MM.1S (cell line): ENCODE measurements around the gene PAK1.
"Not testable (repeated sequence)": the region's sequence is repeated elsewhere in the genome, so short reads cannot be mapped to it uniquely, and the experiment has no call there.

ENCODE experiments used
- DNase-seq: peaks from one replicate; pipeline ENCODE4 v3.0.0-alpha.2; 2015
- H2AFZ ChIP-seq: fragments of 300-600 bp; sonication (generic); 2 replicates; pipeline ENCODE4 v1.6.0; 2016; ENCODE audit warnings: antibody characterized with exemption, low read length
- H3F3A ChIP-seq: fragments of 300-600 bp; sonication (generic); 2 replicates; pipeline ENCODE4 v1.6.1; 2016; ENCODE audit warnings: mild to moderate bottlenecking, antibody characterized with exemption, low read length, moderate library complexity, mixed read lengths; ENCODE audit not compliant: insufficient read depth
- H3K27ac ChIP-seq: fragments of 300-600 bp; sonication (generic); 2 replicates; pipeline ENCODE4 v1.5.1; 2016; ENCODE audit warnings: mild to moderate bottlenecking, low read length
- H3K27me3 ChIP-seq: fragments of 300-600 bp; sonication (generic); replicated peaks from 2 replicates; pipeline ENCODE4 v1.6.0; 2016; ENCODE audit warnings: low read length; ENCODE audit not compliant: insufficient read depth
- H3K36me3 ChIP-seq: fragments of 300-600 bp; sonication (generic); replicated peaks from 2 replicates; pipeline ENCODE4 v1.6.1; 2016; ENCODE audit warnings: mild to moderate bottlenecking, low read length, mixed read lengths; ENCODE audit not compliant: insufficient read depth
- H3K4me1 ChIP-seq: fragments of 300-600 bp; sonication (generic); 2 replicates; pipeline ENCODE4 v1.6.1; 2016; ENCODE audit warnings: low read length, mixed read lengths
- H3K4me2 ChIP-seq: fragments of 300-600 bp; sonication (generic); 2 replicates; pipeline ENCODE4 v1.6.0; 2016; ENCODE audit warnings: low read depth, low read length
- H3K4me3 ChIP-seq: fragments of 300-600 bp; sonication (generic); 2 replicates; pipeline ENCODE4 v1.5.1; 2016; ENCODE audit warnings: low read length, mixed read lengths
- H3K79me2 ChIP-seq: fragments of 300-600 bp; sonication (generic); 2 replicates; pipeline ENCODE4 v1.6.1; 2016; ENCODE audit warnings: mixed run types, low read length, mixed read lengths
- H3K9ac ChIP-seq: fragments of 300-600 bp; sonication (generic); 2 replicates; pipeline ENCODE4 v1.6.1; 2016; ENCODE audit warnings: low read length, mixed read lengths
- H3K9me2 ChIP-seq: fragments of 300-600 bp; sonication (generic); replicated peaks from 2 replicates; pipeline ENCODE4 v1.6.1; 2016; ENCODE audit warnings: mild to moderate bottlenecking, low read length, mixed read lengths; ENCODE audit not compliant: insufficient read depth
- H3K9me3 ChIP-seq: fragments of 300-600 bp; sonication (generic); replicated peaks from 2 replicates; pipeline ENCODE4 v1.6.1; 2016; ENCODE audit warnings: mild to moderate bottlenecking, low read length, mixed read lengths; ENCODE audit not compliant: insufficient read depth
- H4K20me1 ChIP-seq: fragments of 300-600 bp; sonication (generic); 2 replicates; pipeline ENCODE4 v1.6.1; 2016; ENCODE audit warnings: mild to moderate bottlenecking, low read length, moderate library complexity, mixed read lengths; ENCODE audit not compliant: insufficient read depth
- EZH2 ChIP-seq: fragments of 300-600 bp; sonication (generic); optimal IDR thresholded peaks from 2 replicates; pipeline ENCODE3; 2017; ENCODE audit warnings: low read depth, mild to moderate bottlenecking, antibody characterized with exemption, low read length, mixed read lengths
- EZH2phosphoT487 ChIP-seq: fragments of 300-600 bp; sonication (generic); IDR thresholded peaks from 2 replicates; pipeline ENCODE4 v1.6.1; 2018; ENCODE audit warnings: antibody characterized with exemption, low read length
- TF ChIP-seq, protein P1 (sequence below): fragments of 300-600 bp; sonication (generic); IDR thresholded peaks from 2 replicates; pipeline ENCODE4 v1.5.1; 2016; ENCODE audit warnings: antibody characterized with exemption, low read length, mixed read lengths

Gene PAK1

DNA sequence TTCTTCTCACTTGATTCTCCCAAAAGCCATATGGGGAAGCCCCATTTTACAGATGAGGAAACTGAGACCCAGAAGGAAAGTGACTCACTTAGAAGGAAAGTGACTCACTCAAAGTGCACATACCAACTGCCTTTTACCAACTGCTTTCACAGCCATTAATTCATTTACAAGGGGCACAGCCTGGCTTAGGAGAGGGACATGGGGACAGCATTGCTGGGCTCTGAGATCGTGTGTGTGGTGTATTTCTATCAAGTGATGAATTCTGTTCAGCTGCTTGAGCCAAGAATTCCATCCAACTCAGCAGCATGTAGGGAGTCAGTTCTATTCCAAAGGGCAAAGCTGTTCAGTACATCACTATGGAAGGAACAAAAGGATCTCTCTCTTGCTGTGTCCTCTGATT lies 23.5 kb upstream of the PAK1 start:
- DNase-seq: no peak
- Histone ChIP-seq H3K4me2 (no peak overlapping the region), H3F3A (no peaks in the 10 kb centered on the region), H3K9me2 (no peaks in the 10 kb centered on the region), H3K9me3 (no peaks in the 10 kb centered on the region), H3K27me3 (no peaks in the 10 kb centered on the region), H3K9ac (no peak overlapping the region), H3K79me2 (no peaks in the 10 kb centered on the region), H3K4me3 (no peak overlapping the region), H4K20me1 (no peaks in the 10 kb centered on the region), H2AFZ (no peak overlapping the region), H3K27ac (no peak overlapping the region), H3K36me3 (no peaks in the 10 kb centered on the region), H3K4me1 (peaks cover 12% of the 10 kb centered on the region)
- TF ChIP-seq, protein P1, sequence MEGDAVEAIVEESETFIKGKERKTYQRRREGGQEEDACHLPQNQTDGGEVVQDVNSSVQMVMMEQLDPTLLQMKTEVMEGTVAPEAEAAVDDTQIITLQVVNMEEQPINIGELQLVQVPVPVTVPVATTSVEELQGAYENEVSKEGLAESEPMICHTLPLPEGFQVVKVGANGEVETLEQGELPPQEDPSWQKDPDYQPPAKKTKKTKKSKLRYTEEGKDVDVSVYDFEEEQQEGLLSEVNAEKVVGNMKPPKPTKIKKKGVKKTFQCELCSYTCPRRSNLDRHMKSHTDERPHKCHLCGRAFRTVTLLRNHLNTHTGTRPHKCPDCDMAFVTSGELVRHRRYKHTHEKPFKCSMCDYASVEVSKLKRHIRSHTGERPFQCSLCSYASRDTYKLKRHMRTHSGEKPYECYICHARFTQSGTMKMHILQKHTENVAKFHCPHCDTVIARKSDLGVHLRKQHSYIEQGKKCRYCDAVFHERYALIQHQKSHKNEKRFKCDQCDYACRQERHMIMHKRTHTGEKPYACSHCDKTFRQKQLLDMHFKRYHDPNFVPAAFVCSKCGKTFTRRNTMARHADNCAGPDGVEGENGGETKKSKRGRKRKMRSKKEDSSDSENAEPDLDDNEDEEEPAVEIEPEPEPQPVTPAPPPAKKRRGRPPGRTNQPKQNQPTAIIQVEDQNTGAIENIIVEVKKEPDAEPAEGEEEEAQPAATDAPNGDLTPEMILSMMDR: no peak
- TF ChIP-seq EZH2phosphoT487 (no peak), EZH2 (no peak)

DNA sequence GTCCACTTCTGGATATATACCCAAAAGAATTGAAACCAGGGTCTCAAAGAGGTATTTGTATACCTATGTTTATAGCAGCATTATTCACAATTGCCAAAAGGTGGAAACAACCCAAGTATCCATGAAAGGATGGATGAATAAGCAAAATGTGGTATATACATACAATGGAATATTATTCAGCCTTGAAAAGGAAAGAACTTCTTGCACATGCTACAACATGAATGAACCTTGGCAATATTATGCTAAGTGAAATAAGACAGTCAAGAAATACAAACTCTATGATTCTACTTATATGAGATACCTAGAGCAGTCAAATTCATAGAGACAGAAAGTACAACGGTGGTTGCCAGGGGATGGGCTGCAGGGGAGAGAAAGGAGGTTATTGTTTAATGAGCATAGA lies 21.6 kb upstream of the PAK1 start:
- no peaks in the 10 kb centered on the region for H3K79me2 ChIP-seq
- no peaks in the 10 kb centered on the region for H3K4me1 ChIP-seq
- no peak overlapping the region for H3K9ac ChIP-seq
- no peak overlapping the region for H3K27ac ChIP-seq
- H4K20me1 ChIP-seq: no peaks in the 10 kb centered on the region
- no peak overlapping the region for H3K4me3 ChIP-seq
- no peaks in the 10 kb centered on the region for H3K27me3 ChIP-seq
- H3K4me2 ChIP-seq: no peak overlapping the region
- no peak for DNase-seq
- H3K36me3 ChIP-seq: no peaks in the 10 kb centered on the region
- H2AFZ ChIP-seq: no peak overlapping the region
- no peaks in the 10 kb centered on the region for H3K9me2 ChIP-seq
- no peaks in the 10 kb centered on the region for H3K9me3 ChIP-seq
- H3F3A ChIP-seq: no peaks in the 10 kb centered on the region
- TF ChIP-seq EZH2: no peak
- TF ChIP-seq EZH2phosphoT487: no peak
- TF ChIP-seq, protein P1: no peak

DNA sequence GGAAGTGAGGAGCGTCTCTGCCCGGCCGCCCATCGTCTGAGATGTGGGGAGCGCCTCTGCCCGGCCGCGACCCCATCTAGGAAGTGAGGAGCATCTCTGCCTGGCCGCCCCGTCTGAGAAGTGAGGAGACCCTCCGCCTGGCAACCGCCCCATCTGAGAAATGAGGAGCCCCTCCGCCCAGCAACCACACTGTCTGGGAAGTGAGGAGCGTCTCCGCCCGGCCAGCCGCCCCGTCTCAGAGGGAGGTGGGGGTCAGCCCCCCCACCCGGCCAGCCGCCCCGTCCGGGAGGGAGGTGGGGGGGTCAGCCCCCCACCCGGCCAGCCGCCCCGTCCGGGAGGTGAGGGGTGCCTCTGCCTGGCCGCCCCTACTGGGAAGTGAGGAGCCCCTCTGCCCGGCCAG lies 16.1 kb upstream of the PAK1 start:
- H4K20me1 ChIP-seq, H3K36me3 ChIP-seq, H3K9me3 ChIP-seq, H3K27me3 ChIP-seq, H3K4me1 ChIP-seq, H3K4me3 ChIP-seq, H3K79me2 ChIP-seq, H3K9ac ChIP-seq, H3K27ac ChIP-seq, H2AFZ ChIP-seq, H3F3A ChIP-seq, H3K9me2 ChIP-seq, H3K4me2 ChIP-seq, DNase-seq: not testable (repeated sequence)

DNA sequence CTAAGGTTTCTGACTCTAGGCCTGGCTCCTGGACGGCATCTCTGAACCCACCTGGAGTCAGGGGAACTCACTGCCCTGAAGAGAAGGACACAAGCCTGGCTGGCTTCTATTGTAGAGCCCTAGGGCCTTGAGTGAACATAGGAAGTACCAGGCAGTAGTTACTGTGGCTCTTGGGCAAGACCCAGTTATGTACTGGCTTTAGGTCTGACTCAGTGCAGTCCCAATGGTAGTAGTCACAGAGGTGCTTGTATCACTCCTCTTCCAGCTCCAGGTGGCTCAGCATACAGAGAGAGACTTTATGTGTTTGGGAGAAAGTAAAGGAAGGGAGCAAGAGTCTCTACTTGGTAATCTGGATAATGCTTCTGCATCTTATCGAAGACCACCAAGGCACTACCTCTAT lies 13.9 kb upstream of the PAK1 start:
- no peaks in the 10 kb centered on the region for H3K79me2 ChIP-seq
- H4K20me1 ChIP-seq: no peaks in the 10 kb centered on the region
- H3K4me2 ChIP-seq: no peak overlapping the region
- H3K27me3 ChIP-seq: no peaks in the 10 kb centered on the region
- TF ChIP-seq EZH2 (no peak), EZH2phosphoT487 (no peak)
- TF ChIP-seq, protein P1: no peak
- no peaks in the 10 kb centered on the region for H3K9me2 ChIP-seq
- no peaks in the 10 kb centered on the region for H3K4me1 ChIP-seq
- H3K9ac ChIP-seq: no peak overlapping the region
- DNase-seq: no peak
- H2AFZ ChIP-seq: no peak overlapping the region
- H3K9me3 ChIP-seq: no peaks in the 10 kb centered on the region
- no peaks in the 10 kb centered on the region for H3K36me3 ChIP-seq
- H3K27ac ChIP-seq: no peak overlapping the region
- no peak overlapping the region for H3K4me3 ChIP-seq
- no peaks in the 10 kb centered on the region for H3F3A ChIP-seq
